GM19193 (cell line): ENCODE measurements around the gene GRK4.

Experiments
- POLR2A ChIP-seq: IDR thresholded peaks from 4 replicates; pipeline ENCODE4 v1.6.1; 2011; ENCODE audit not compliant: insufficient read depth, insufficient read length; ENCODE audit errors: extremely low read depth

Gene GRK4

DNA sequence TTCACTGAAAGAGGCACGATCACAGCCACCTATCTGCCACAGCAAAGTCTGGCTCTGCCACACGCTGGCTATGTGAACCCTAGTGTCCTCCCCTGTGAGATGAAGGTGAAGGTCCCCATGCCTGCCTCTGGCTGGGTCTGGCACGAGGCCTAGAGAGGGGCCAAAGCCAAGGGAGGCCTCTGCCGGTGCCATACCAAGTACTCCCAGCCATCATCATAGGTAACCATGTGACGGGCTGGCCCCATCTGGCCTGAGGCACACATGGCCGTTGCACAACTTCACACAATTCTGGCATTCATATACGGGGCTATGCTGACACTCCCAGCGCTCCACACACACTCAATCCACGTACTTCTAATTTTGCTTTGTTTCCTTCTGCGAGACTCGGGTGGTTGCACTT is 15.4 kb upstream of the GRK4 start:
- TF ChIP-seq POLR2A: no peak

DNA sequence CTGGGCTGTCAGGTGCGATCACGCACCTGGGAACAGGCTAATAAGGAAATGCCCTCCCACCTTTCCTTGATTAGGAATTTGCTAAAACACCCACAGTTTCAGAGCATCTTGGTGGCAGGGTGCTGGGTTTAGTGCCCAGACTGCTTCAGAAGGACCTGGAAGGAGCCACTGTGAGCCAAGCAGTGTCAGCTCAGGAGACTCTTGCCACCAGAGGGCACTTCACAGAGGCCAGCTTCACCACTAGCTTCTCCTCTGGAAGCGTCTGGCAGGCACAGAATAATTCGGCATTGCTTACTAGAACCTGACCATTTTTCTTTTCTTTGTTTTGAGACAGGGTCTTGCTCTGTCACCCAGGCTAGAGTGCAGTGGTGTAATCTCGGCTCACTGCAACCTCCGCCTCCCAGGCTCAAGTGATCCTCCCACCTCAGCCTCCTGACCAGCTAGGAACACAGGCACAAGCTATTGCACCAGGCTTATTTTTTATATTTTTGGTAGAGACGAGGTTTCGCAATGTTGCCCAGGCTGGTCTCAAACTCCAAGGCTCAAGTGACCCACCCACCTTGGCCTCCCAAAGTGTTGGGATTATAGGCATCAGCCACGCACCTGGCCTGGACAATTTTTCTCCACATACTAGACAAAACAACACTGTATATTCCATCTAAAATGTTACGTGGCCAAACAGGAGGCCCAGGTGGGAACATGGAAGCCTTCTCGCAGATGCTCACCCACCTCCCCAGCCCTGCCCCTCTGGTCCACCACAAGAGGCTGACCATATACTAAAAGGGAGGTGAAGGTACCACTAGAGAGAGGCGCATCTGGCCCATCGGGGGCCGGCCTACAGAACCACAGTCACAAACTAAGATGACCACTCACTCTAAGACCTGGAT is 14.2 kb upstream of the GRK4 start:
- no peak for TF ChIP-seq POLR2A

DNA sequence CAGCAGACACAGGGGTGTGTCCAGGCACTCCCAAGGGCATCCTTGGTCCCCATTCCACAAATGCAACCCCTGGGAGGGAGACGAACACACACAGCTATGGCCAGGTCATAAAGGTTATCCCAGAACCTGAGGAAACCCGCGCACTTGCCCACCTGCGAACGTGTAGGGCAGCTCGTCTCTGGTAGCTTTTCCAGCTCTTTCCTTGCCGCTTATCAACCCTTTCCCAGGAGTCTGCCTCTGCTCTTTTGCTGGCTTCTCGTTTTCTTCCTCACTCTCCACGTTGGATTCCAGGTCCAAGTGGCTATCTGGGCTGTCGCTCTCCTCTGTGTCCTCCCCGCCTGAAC is 13.6 kb upstream of the GRK4 start:
- no peak for TF ChIP-seq POLR2A

DNA sequence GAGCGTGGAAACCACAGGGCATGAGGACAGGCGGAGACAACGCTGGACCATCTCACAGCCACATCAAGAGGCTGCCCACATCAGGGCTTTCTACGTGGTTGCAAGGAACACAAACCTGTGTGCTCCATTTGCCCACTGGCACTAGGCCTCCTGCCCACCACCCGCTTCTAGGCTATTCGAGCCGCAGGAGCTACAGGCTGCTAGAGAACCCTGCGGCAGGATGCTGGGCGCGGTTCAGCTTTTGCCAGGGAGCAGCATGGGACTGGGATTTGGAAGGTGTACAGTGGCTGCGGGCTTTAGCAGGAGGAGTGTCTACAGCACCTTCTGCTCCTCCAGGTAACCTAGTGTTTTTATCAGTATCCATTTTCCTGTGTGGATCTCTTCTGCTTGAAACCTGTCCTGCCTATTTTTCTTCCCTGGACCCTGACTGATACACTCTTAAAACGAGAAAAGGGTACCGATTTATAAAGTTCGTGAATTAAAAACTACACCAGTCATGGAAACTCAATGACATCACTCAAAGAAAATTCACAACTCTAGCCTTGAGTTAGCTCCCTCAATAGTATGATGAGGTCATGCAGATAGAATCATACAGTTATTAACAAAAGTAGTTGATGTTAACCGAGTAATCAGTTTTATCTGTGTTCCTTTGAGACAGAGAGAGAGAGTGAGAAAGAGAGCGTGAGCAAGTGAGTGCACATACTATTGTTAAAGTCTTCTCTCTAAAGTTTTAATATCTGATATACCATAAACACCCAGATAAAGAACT is 13.0 kb upstream of the GRK4 start:
- no peak for TF ChIP-seq POLR2A

DNA sequence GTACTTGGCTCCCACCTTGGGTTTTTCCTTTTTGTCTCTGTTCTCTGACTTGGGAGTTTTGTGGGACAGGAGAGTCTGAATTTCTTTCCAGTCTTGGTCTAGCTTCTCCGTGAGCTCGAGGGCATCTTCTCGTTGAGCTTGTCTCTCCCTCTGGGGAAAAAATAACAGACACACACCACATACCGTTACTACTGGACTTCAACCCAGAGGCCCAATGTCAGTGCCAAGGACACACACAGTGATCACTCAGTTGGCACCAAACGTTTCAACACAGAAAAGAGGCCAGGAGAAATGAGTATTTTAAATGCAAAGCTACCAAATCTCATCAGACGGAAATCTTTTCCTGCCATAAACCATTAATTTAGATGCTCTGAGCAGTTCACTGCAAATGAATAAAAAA is 9.9 kb upstream of the GRK4 start:
- TF ChIP-seq POLR2A: no peak

DNA sequence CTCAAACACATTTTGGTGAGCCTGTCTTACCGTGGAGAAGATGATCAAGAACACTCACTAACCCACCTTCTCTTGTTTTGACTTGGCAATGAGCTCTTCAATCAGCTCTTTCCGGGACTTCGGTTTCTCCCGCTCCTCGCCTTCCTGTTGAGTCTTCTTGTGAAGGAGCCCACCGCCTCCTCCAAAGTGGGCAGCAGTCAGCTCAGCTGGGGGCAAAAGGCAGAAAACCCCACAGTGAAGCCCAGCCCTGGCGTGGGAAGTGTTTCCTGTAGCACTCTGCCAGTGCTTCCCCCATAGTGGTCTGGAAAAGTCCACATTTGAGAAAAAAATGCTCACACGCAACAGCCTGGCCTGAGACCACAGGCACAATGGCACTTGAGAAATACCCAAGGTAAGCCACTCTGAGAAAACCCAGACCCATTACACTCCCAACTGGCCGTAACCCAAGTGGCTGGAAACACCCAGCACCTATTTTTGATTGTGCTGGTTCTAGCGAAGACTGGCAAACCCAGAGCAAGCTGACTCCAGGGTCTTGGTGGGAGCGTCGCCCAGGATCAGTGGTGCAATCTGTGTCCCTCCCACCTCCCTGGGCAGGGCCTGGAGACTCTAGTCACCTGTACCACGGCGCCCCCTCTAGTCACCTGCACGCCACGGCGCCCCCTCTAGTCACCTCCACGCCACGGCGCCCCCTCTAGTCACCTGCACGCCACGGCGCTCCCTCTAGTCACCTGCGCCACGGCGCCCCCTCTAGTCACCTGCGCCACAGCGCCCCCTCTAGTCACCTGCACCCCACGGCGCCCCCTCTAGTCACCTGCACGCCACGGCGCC is 8.8 kb upstream of the GRK4 start:
- TF ChIP-seq POLR2A: no peak

DNA sequence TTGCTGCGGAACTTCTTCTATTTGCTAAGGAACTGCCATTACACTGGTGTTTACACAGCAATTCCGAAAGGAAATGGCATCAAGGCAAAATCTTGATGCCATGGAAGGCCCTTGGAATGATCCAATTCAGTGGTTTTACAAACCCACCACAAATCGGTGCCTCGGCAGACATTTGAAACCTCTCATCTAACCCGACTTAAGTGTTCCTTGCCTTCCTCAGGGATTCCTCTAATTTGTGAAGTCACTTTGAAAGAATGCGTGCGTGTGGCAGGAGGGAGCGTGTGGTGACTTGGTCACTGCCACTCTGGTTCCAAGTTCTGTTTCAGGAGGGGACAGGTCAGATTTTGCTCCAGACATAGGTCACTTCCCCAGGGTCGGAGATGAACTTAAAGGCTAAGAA is 4.9 kb upstream of the GRK4 start:
- TF ChIP-seq POLR2A: no peak

DNA sequence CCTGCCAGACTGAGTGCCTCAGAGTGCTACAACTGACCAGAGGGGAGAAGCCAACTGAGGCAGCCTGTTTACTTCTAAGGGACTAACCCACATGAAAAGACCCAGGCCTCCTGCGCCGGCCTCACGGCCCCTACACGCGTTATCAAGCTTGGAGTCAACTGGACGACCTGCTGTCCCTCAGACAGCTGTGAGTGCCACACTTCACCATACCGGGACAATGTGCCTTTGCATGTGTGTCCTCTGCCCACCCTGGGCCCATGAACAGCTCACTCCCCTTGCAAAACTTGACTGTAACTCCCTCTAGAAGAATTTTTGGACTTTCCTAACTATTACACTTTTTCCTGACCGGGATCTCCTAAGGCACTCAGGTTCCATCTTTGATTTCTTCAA is 2.0 kb upstream of the GRK4 start:
- TF ChIP-seq POLR2A: no peak

DNA sequence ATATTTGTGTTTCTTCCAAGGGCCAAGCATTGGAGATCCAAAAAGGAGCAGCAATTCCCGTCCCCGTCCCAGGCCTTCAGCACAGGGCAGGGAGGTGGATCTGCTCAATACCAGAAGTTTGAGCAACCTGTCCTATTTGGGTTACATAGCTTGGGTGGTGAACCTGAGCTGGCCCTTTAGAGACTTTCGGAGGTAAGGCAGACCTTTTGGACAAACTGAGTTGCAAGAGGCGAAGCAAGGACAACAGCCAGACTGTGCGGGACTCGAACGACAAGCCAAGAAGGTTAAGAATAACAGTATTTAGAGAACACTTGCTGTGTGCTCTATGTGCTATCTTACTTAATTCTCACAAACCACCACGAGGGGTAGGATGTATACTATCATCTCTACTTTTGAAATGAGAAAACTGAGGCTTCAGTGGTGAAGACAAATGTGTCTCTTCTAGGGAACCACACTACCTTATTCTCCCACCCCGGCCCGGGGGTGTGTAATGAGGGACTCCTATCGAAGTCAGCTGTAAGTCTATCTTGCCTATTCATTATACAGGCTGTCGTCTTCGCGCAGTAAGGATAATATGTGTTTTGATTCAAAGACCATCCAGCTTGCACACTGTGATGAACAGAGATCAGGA is 1.4 kb upstream of the GRK4 start:
- no peak for TF ChIP-seq POLR2A

DNA sequence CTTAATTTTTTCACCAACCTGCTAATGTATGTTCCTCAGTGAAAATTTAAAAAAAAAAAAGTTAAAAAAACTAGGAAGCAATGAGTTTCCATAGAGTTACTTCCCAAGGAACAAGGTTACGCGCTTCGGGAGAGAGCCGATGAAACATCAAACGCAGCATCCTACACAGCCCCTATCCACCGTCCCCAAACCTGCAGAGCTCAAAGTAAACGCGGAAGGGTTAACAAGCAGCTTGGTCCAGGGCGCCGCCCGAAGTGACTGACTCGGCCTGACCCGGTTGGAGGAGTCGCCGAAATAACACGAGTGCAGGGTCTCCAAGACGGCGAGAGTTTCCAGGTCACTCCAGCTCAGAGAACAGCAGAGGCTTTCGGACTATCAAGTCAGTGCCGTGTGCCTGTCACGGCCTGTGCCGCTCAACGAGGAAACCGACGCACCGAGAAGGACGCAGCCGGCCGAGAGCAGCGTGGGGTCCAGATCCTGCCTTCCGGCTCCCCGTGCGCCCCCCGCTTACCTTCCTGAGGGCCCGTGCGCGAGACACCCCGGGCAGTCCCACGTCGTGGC is 677 bp upstream of the GRK4 start:
- no peak for TF ChIP-seq POLR2A

DNA sequence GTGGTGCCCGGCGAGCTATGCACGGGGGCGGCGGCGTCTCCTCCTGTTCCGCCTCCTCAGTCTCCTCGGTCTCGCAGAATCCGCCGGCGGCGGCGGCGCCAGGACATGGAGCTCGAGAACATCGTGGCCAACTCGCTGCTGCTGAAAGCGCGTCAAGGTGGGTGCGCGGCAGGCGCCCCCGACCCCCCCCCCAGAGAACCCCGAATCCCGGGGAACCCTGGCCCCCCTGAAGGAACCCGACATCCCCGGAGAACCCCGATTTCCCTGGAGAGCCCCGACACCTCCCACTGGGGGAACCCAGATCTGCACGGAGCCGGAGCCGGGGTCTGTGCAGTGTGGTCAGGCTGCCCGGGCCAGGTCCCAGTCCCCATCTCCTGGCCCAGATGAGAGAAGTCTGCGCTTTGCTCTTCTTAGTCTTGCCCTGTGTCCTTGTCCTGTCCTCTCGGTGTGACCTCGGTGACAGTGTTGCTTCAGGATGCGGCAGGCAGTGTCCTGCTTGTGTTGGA is 648 bp downstream of the GRK4 start:
- TF ChIP-seq POLR2A: no peak

DNA sequence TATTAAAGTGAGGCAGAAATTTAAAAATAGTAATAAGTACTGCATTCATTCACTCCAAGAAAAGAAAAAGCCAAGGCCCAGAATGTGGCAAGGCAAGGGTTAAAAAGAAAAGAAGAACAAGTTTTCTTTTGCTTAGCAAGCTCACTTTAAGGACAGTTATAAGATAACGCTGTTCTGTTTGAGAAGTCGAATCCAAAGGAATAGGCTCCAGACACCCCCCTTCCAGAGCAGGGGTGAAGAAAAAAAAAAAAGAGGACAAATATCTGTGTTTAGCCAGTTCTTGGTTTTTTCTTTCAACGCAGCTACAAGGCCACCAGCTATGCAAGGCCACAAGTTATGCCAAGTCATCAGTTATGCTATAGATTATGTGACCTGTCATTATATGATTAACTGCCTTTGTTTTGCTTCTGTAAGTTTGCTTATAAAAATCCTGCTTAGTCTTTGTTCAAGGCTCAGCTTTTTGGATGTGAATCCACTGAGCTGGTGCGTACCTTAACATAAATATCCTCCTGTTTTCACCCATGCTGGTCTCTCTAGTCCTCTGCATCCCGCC is 1.4 kb downstream of the GRK4 start:
- no peak for TF ChIP-seq POLR2A

DNA sequence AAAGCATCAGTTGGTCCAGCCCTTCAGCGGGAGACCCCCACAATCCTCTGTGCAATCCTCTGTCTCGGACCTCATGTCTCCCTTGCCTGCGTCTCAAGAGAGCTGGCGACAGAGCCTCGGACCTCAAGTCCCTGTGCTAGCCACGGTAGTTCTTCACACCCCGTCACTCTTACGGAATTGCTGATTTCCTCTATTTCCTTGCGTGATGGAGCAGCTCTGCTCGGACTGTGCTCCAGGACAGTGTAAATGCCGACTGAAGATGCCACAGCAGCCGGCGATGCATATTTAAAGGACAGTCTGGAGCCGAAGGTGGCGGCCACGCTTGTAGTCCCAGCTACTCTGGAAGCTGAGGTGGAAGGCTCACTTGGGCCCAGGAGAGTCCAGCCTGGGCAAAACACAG is 1.9 kb downstream of the GRK4 start:
- no peak for TF ChIP-seq POLR2A

DNA sequence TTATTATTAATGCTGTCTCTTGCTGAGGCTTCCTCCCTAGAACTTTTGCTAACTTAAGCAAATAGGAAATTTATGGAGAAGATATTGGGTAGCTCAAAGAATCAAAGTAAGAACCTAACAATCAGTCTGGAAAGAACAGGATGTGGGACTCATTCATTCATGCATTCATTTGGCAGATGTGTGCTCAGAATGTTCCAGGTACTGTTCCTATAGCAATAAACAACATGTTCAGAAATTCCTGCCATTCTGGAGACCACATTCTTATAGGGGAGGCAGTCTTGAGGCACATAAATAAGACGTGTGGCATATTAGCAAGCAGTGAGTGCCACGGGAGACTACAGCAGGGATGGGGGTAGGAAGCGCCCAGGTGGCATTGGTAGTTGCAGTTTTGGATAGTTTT is 5.0 kb downstream of the GRK4 start:
- no peak for TF ChIP-seq POLR2A
